HUES48 (cell line): ENCODE data around the gene IPO5.
"Not testable (repeated sequence)": the region's sequence is repeated elsewhere in the genome, so short reads cannot be mapped to it uniquely, and the experiment has no call there.

ENCODE experiments used
- H3K27ac ChIP-seq: one replicate; pipeline ENCODE4 v1.7.0; 2013; ENCODE audit warnings: low read depth, low read length, inconsistent platforms
- H3K27me3 ChIP-seq: 2 replicates; pipeline ENCODE4 v1.6.1; 2013; ENCODE audit warnings: mild to moderate bottlenecking, low read length; ENCODE audit not compliant: control insufficient read depth, insufficient read depth
- H3K36me3 ChIP-seq: 2 replicates; pipeline ENCODE4 v1.6.1; 2013; ENCODE audit warnings: low read length; ENCODE audit not compliant: control insufficient read depth, insufficient read depth
- H3K4me1 ChIP-seq: 2 replicates; pipeline ENCODE4 v1.6.1; 2013; ENCODE audit warnings: mild to moderate bottlenecking, low read length; ENCODE audit not compliant: control insufficient read depth, insufficient read depth
- H3K4me3 ChIP-seq: 2 replicates; pipeline ENCODE4 v1.5.1; 2013; ENCODE audit warnings: mild to moderate bottlenecking, low read depth, low read length
- H3K9ac ChIP-seq: 2 replicates; pipeline ENCODE4 v1.6.1; 2013; ENCODE audit warnings: mild to moderate bottlenecking, low read depth, low read length, moderate library complexity
- H3K9me3 ChIP-seq: 2 replicates; pipeline ENCODE4 v1.6.1; 2013; ENCODE audit warnings: low read length; ENCODE audit not compliant: control insufficient read depth, insufficient read depth

IPO5 gene

GRCh38 chr13:97976610-97977521 lies 23.4 kb downstream of the IPO5 start:
- Histone ChIP-seq H3K27ac (peak overlapping the region; percentile 91), H3K9ac (peak overlapping the region; percentile 92), H3K4me1 (peaks cover 15% of the 10 kb centered on the region; the same call in 1 of the 2 replicates), H3K4me3 (peak overlapping the region; percentile 97), H3K27me3 (no peaks in the 10 kb centered on the region), H3K9me3 (no peaks in the 10 kb centered on the region), H3K36me3 (peaks cover 23% of the 10 kb centered on the region)

GRCh38 chr13:97977982-97978381 lies 24.5 kb downstream of the IPO5 start:
- Histone ChIP-seq H3K4me3 (peak overlapping the region; percentile 97), H3K36me3 (peaks cover 34% of the 10 kb centered on the region), H3K9me3 (no peaks in the 10 kb centered on the region), H3K27me3 (no peaks in the 10 kb centered on the region), H3K27ac (peak overlapping the region; percentile 91), H3K9ac (peak overlapping the region; percentile 92), H3K4me1 (peaks cover 15% of the 10 kb centered on the region; the same call in 1 of the 2 replicates)

- no peaks in the 10 kb centered on the region for H3K9me3 ChIP-seq
- H3K4me1 ChIP-seq = peaks cover 15% of the 10 kb centered on the region; the same call in 1 of the 2 replicates
- peaks cover 41% of the 10 kb centered on the region for H3K36me3 ChIP-seq
- no peaks in the 10 kb centered on the region for H3K27me3 ChIP-seq
- peak overlapping the region; percentile 97 for H3K4me3 ChIP-seq
- peak overlapping the region; percentile 91 for H3K27ac ChIP-seq
- H3K9ac ChIP-seq = peak overlapping the region; percentile 92; the same call in 1 of the 2 replicates
Measured at GRCh38 chr13:97978651-97979050, 25.2 kb downstream of the IPO5 start.

GRCh38 chr13:97979051-97979450 lies 25.6 kb downstream of the IPO5 start:
- peak overlapping the region; percentile 97 for H3K4me3 ChIP-seq
- H3K36me3 ChIP-seq = peaks cover 42% of the 10 kb centered on the region
- H3K9me3 ChIP-seq = no peaks in the 10 kb centered on the region
- no peaks in the 10 kb centered on the region for H3K27me3 ChIP-seq
- H3K27ac ChIP-seq = peak overlapping the region; percentile 91
- peaks cover 15% of the 10 kb centered on the region; the same call in 1 of the 2 replicates for H3K4me1 ChIP-seq
- 0 out of 2 replicates have a peak overlapping the region, but pooled peaks have one; percentile 18 for H3K9ac ChIP-seq

- H3K4me3 ChIP-seq = no peak overlapping the region
- no peaks in the 10 kb centered on the region for H3K9me3 ChIP-seq
- H3K4me1 ChIP-seq = peaks cover 15% of the 10 kb centered on the region; the same call in 1 of the 2 replicates
- no peak overlapping the region for H3K9ac ChIP-seq
- H3K36me3 ChIP-seq = peaks cover 47% of the 10 kb centered on the region
- H3K27ac ChIP-seq = no peak overlapping the region
- H3K27me3 ChIP-seq = no peaks in the 10 kb centered on the region
Measured at GRCh38 chr13:97979556-97979955, 26.1 kb downstream of the IPO5 start.

GRCh38 chr13:97982286-97982685 lies 28.8 kb downstream of the IPO5 start:
- Histone ChIP-seq H3K36me3 (peaks cover 74% of the 10 kb centered on the region), H3K4me1 (peaks cover 13% of the 10 kb centered on the region; the same call in 1 of the 2 replicates), H3K4me3 (no peak overlapping the region), H3K27ac (no peak overlapping the region), H3K27me3 (no peaks in the 10 kb centered on the region), H3K9ac (no peak overlapping the region), H3K9me3 (no peaks in the 10 kb centered on the region)

GRCh38 chr13:97986835-97987234 lies 33.4 kb downstream of the IPO5 start:
- no peak overlapping the region for H3K4me3 ChIP-seq
- no peaks in the 10 kb centered on the region for H3K9me3 ChIP-seq
- H3K36me3 ChIP-seq = peaks cover 98% of the 10 kb centered on the region
- no peak overlapping the region for H3K27ac ChIP-seq
- no peaks in the 10 kb centered on the region for H3K27me3 ChIP-seq
- no peak overlapping the region for H3K9ac ChIP-seq
- no peaks in the 10 kb centered on the region for H3K4me1 ChIP-seq

- Histone ChIP-seq H3K4me3 (no peak overlapping the region), H3K27ac (no peak overlapping the region), H3K36me3 (peaks cover 93% of the 10 kb centered on the region), H3K9me3 (no peaks in the 10 kb centered on the region), H3K9ac (no peak overlapping the region), H3K4me1 (no peaks in the 10 kb centered on the region), H3K27me3 (no peaks in the 10 kb centered on the region)
Measured at GRCh38 chr13:97999653-98000052, 46.2 kb downstream of the IPO5 start.

- H3K27ac ChIP-seq = no peak overlapping the region
- H3K27me3 ChIP-seq = no peaks in the 10 kb centered on the region
- no peaks in the 10 kb centered on the region for H3K4me1 ChIP-seq
- H3K36me3 ChIP-seq = peaks cover 92% of the 10 kb centered on the region
- H3K4me3 ChIP-seq = no peak overlapping the region
- H3K9ac ChIP-seq = no peak overlapping the region
- H3K9me3 ChIP-seq = no peaks in the 10 kb centered on the region
Measured at GRCh38 chr13:98004107-98004506, 50.6 kb downstream of the IPO5 start.

GRCh38 chr13:98004997-98005396 lies 51.5 kb downstream of the IPO5 start:
- H3K9me3 ChIP-seq, H3K27me3 ChIP-seq, H3K4me3 ChIP-seq, H3K4me1 ChIP-seq, H3K27ac ChIP-seq, H3K9ac ChIP-seq: not testable (repeated sequence)
- H3K36me3 ChIP-seq = peaks cover 92% of the 10 kb centered on the region

- Histone ChIP-seq H3K36me3 (peaks cover 97% of the 10 kb centered on the region), H3K27ac (no peak overlapping the region), H3K4me1 (no peaks in the 10 kb centered on the region), H3K9me3 (no peaks in the 10 kb centered on the region), H3K27me3 (no peaks in the 10 kb centered on the region), H3K4me3 (no peak overlapping the region), H3K9ac (no peak overlapping the region)
Measured at GRCh38 chr13:98007001-98007400, 53.5 kb downstream of the IPO5 start.
